B cell (primary cell): ENCODE data around the gene EIPR1. TPM values are rescaled to one million over a fixed set of nuclear protein-coding genes. Genes with fewer than 3 reads are reported as not detected.

ENCODE experiments used
- ATAC-seq: fragments of 200-7000 bp; cut with Tn5 transposase; one replicate; pipeline ENCODE4 v1.10.0; 2021; ENCODE audit warnings: low read depth, mild to moderate bottlenecking, moderate number of reproducible peaks, moderate library complexity
- CTCF ChIA-PET: fragments of 350-600 bp; sonication (Branson Sonifier 250); formaldehyde crosslinking; loops from one replicate; lab custom pipeline; 2021; ENCODE audit warnings: antibody characterized with exemption, inconsistent platforms; lab: Charles Lee
- POLR2A ChIA-PET: fragments of 350-600 bp; sonication (Branson Sonifier 250); formaldehyde crosslinking; loops from one replicate; lab custom pipeline; 2021; ENCODE audit warnings: antibody characterized with exemption; lab: Charles Lee
- DNase-seq: peaks from one replicate; pipeline ENCODE4 v3.0.0; 2013
- H2AFZ ChIP-seq: 2 replicates; pipeline ENCODE4 v1.6.1; 2012; ENCODE audit warnings: mild to moderate bottlenecking, low read depth, low read length; ENCODE audit not compliant: insufficient read depth, poor library complexity, severe bottlenecking
- H3K27ac ChIP-seq, 2 donors: 1 replicate in 1 of 2; 2 replicates in 1 of 2; pipeline ENCODE4 v1.5.1; 2012 to 2013; ENCODE audit warnings: low read length in 2 of 2, mild to moderate bottlenecking in 2 of 2, moderate library complexity in 1 of 2
- H3K27me3 ChIP-seq, 4 experiments: fragments of 200-600 bp in 1 of 4; sonication (generic) in 1 of 4; replicated peaks in 1 of 4; 1 replicate in 2 of 4; 2 replicates in 2 of 4; pipeline versions ENCODE4 v1.6.1 to v1.7.0; 2013 to 2016; ENCODE audit warnings: low read length in 3 of 4, mild to moderate bottlenecking in 2 of 4, mixed read lengths in 1 of 4, moderate library complexity in 1 of 4; ENCODE audit not compliant: insufficient read depth in 4 of 4, control insufficient read depth in 3 of 4; ENCODE audit errors: control extremely low read depth in 1 of 4
- H3K36me3 ChIP-seq, 2 experiments: replicated peaks in 1 of 2; 1 replicate in 1 of 2; 2 replicates in 1 of 2; pipeline versions ENCODE4 v1.6.1 to v1.7.1; 2013; ENCODE audit warnings: low read length in 1 of 2; ENCODE audit not compliant: insufficient read depth in 2 of 2, control insufficient read depth in 1 of 2; ENCODE audit errors: control extremely low read depth in 1 of 2, extremely low read depth in 1 of 2
- H3K4me1 ChIP-seq, 2 donors: fragments of 200-600 bp in 1 of 2; sonication (generic) in 1 of 2; 1 replicate in 1 of 2; 2 replicates in 1 of 2; pipeline versions ENCODE4 v1.5.1 to v1.6.1; 2013 to 2017; ENCODE audit warnings: low read length in 2 of 2; ENCODE audit not compliant: control insufficient read depth in 2 of 2, insufficient read depth in 2 of 2
- H3K4me2 ChIP-seq: replicated peaks from 2 replicates; pipeline ENCODE3; 2012; ENCODE audit warnings: mild to moderate bottlenecking, low read depth, low read length; ENCODE audit not compliant: poor library complexity, severe bottlenecking
- H3K4me3 ChIP-seq, 5 experiments: fragments of 200-600 bp in 1 of 5; sonication (generic) in 1 of 5; 1 replicate in 3 of 5; 2 replicates in 2 of 5; pipeline versions ENCODE4 v1.5.1 to v1.7.0; 2011 to 2016; ENCODE audit warnings: low read length in 4 of 5, mild to moderate bottlenecking in 4 of 5, low read depth in 2 of 5, control low read depth in 1 of 5, moderate library complexity in 1 of 5; ENCODE audit not compliant: insufficient read depth in 1 of 5; ENCODE audit errors: control extremely low read depth in 1 of 5, extremely low read depth in 1 of 5
- H3K79me2 ChIP-seq: fragments of 200-600 bp; sonication (generic); one replicate; pipeline ENCODE4 v1.6.0; 2016; ENCODE audit warnings: low read length; ENCODE audit not compliant: control insufficient read depth, insufficient read depth
- H3K9ac ChIP-seq: fragments of 200-600 bp; sonication (generic); 2 replicates; pipeline ENCODE4 v1.6.1; 2017; ENCODE audit warnings: mild to moderate bottlenecking, low read length, moderate library complexity
- H3K9me3 ChIP-seq, 3 donors: one replicate each; pipeline versions ENCODE4 v1.6.1 to v1.7.1; 2013; ENCODE audit warnings: low read length in 2 of 3; ENCODE audit not compliant: control insufficient read depth in 2 of 3, insufficient read depth in 1 of 3; ENCODE audit errors: control extremely low read depth in 1 of 3
- H4K20me1 ChIP-seq: 2 replicates; pipeline ENCODE4 v1.6.0; 2012; ENCODE audit warnings: mild to moderate bottlenecking, low read length; ENCODE audit not compliant: insufficient read depth, control insufficient read depth, poor library complexity, severe bottlenecking
- H3K27ac Mint-ChIP-seq: one replicate; pipeline ENCODE4 v1.8.0; 2021; ENCODE audit warnings: mixed read lengths
- H3K27me3 Mint-ChIP-seq: one replicate; pipeline ENCODE4 v1.8.0; 2021; ENCODE audit warnings: mixed read lengths
- H3K4me1 Mint-ChIP-seq: one replicate; pipeline ENCODE4 v1.8.0; 2021; ENCODE audit warnings: mixed read lengths
- H3K4me3 Mint-ChIP-seq: one replicate; pipeline ENCODE4 v1.8.0; 2021; ENCODE audit warnings: mixed read lengths
- H3K9me3 Mint-ChIP-seq: one replicate; pipeline ENCODE4 v1.8.0; 2022; ENCODE audit warnings: mixed read lengths; ENCODE audit not compliant: insufficient read depth
- EZH2 ChIP-seq: IDR thresholded peaks from 2 replicates; pipeline ENCODE4 v1.6.1; 2012; ENCODE audit warnings: borderline replicate concordance, low read depth, mild to moderate bottlenecking, moderate library complexity, low read length; ENCODE audit not compliant: insufficient read depth, poor library complexity, severe bottlenecking
- WGBS: methylation state at CpG from one replicate; pipeline ENCODE4 v1.1.5; 2013; ENCODE audit warnings: missing lambda C conversion rate; ENCODE audit not compliant: insufficient coverage; 5-methylcytosine and 5-hydroxymethylcytosine counted together
- intact Hi-C: fragments of 100-400 bp; cut with micrococcal nuclease; formaldehyde crosslinking; loops from one replicate; pipeline ENCODE4 v1.10.0; 2022
- polyA plus RNA-seq: library from polyadenylated mRNA; depleted of rRNA; stranded (reverse); fragments of >200 nt; gene quantifications from 2 replicates; pipeline ENCODE4 v1.2.3, GENCODE V29; 2012
- total RNA-seq, 2 donors: library from RNA; stranded (reverse); fragments of 120-200 nt in 1 of 2; gene quantifications; 1 replicate in 1 of 2; 2 replicates in 1 of 2; pipeline versions ENCODE4 v1.2.3 to v1.2.4, GENCODE V29; 2013 to 2022
- TF ChIP-seq, protein P1 (sequence below): fragments of 200-600 bp; IDR thresholded peaks from one replicate; pipeline ENCODE4 v1.8.0; 2022; ENCODE audit warnings: antibody characterized with exemption, mild to moderate bottlenecking

Gene EIPR1
- total and polyA plus RNA-seq, 2 donors (not counting 1 experiment from before 2014, with no cell fraction given): 31.8 to 37.0 TPM

DNA sequence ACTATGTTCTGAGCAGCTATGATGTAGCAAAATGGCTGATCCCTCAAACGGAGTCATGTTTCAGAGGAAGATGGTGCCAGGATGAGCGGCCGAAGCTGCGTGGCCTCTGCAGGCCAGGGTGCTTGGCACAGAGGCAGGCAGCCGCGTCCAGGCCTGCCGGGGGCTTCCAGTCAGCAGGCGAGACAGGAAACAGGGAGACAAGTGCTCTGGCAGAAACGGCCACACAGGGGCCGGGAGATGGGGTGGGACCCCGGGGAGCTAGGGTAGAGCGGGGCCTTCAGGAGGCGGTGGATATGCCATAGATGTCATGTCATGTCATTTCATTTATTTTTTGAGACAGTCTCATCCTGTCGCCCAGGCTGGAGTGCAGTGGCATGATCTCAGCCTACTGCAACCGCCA, 50.7 kb downstream of the EIPR1 start:
- no peak overlapping the region for H3K4me2 ChIP-seq
- TF ChIP-seq EZH2: no peak
- TF ChIP-seq, protein P1, sequence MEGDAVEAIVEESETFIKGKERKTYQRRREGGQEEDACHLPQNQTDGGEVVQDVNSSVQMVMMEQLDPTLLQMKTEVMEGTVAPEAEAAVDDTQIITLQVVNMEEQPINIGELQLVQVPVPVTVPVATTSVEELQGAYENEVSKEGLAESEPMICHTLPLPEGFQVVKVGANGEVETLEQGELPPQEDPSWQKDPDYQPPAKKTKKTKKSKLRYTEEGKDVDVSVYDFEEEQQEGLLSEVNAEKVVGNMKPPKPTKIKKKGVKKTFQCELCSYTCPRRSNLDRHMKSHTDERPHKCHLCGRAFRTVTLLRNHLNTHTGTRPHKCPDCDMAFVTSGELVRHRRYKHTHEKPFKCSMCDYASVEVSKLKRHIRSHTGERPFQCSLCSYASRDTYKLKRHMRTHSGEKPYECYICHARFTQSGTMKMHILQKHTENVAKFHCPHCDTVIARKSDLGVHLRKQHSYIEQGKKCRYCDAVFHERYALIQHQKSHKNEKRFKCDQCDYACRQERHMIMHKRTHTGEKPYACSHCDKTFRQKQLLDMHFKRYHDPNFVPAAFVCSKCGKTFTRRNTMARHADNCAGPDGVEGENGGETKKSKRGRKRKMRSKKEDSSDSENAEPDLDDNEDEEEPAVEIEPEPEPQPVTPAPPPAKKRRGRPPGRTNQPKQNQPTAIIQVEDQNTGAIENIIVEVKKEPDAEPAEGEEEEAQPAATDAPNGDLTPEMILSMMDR: no peak
- H3K27me3 ChIP-seq: no peaks in the 10 kb centered on the region
- H4K20me1 ChIP-seq: no peaks in the 10 kb centered on the region
- no peak overlapping the region for H3K4me3 ChIP-seq
- ChIA-PET POLR2A (no interaction called here), CTCF (interaction anchor here (1.3 kb wide), 1 partner anchor 10 kb away, joined by 3 read pairs; no protein-coding TSS in a partner anchor)
- no peak for DNase-seq
- WGBS: 96% methylated on average over 15 of the region's 15 CpGs
- peaks cover 15% of the 10 kb centered on the region for H3K79me2 ChIP-seq
- ATAC-seq: no peak
- no peaks in the 10 kb centered on the region for H3K9me3 ChIP-seq
- peaks cover 3 to 22% of the 10 kb centered on the region in 2 experiments for H3K36me3 ChIP-seq
- no peak overlapping the region for H2AFZ ChIP-seq
- H3K9ac ChIP-seq: no peak overlapping the region
- Mint-ChIP-seq H3K4me3 (no peak overlapping the region), H3K9me3 (no peaks in the 10 kb centered on the region), H3K27me3 (no peaks in the 10 kb centered on the region), H3K27ac (no peak overlapping the region), H3K4me1 (peaks cover 2% of the 10 kb centered on the region)
- H3K4me1 ChIP-seq: no peaks in the 10 kb centered on the region
- H3K27ac ChIP-seq: no peak overlapping the region
- intact Hi-C loops: no loop called here

DNA sequence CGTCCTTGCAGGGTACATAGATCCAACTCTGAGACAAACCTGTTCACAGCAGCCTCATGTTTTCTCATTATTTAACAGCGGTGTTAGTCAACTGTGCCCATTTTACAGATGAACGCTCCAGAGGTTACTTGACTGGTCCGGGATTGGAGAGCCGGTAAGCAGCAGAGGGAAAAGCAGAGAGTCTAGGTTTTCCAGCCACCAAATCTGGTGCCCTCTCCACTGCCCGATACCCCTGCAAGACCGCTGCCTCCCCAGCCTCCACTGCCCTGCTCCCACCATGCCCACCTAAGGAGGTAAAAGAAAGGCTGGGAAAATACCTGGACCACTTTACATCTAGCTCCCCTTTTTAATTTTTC, 51.5 kb downstream of the EIPR1 start:
- POLR2A ChIA-PET: no interaction called here
- Mint-ChIP-seq H3K9me3 (no peaks in the 10 kb centered on the region), H3K4me1 (peaks cover 2% of the 10 kb centered on the region), H3K27me3 (no peaks in the 10 kb centered on the region), H3K4me3 (no peak overlapping the region), H3K27ac (no peak overlapping the region)
- CTCF ChIA-PET: interaction anchor here (1.3 kb wide), 1 partner anchor 10 kb away, joined by 3 read pairs; no protein-coding TSS in a partner anchor
- Histone ChIP-seq H2AFZ (no peak overlapping the region), H3K4me2 (no peak overlapping the region), H4K20me1 (no peaks in the 10 kb centered on the region), H3K9ac (no peak overlapping the region), H3K9me3 (no peaks in the 10 kb centered on the region), H3K27me3 (no peaks in the 10 kb centered on the region), H3K4me1 (no peaks in the 10 kb centered on the region), H3K27ac (no peak overlapping the region), H3K79me2 (peaks cover 15% of the 10 kb centered on the region), H3K4me3 (no peak overlapping the region), H3K36me3 (peaks cover 3 to 22% of the 10 kb centered on the region in 2 experiments)
- ATAC-seq: no peak
- intact Hi-C loops: no loop called here
- TF ChIP-seq, protein P1: no peak
- TF ChIP-seq EZH2: no peak
- DNase-seq: no peak
- 91% methylated on average over 5 of the region's 7 CpGs for WGBS
